Osteocyte (in vitro differentiated cells): Measurements from ENCODE around the gene CLDN22. TPM values are rescaled to one million over a fixed set of nuclear protein-coding genes. Genes with fewer than 3 reads are reported as not detected.

Experiments used
- DNase-seq: peaks from one replicate; pipeline ENCODE4 v3.0.0; 2021; ENCODE audit warnings: mixed read lengths; ENCODE audit not compliant: unreplicated experiment; ENCODE audit errors: extremely low spot score
- H3K27ac Mint-ChIP-seq: one replicate; pipeline ENCODE4 v1.8.0; 2021; ENCODE audit warnings: mild to moderate bottlenecking, mixed read lengths; ENCODE audit not compliant: unreplicated experiment
- H3K27me3 Mint-ChIP-seq: one replicate; pipeline ENCODE4 v1.8.0; 2021; ENCODE audit warnings: mixed read lengths; ENCODE audit not compliant: unreplicated experiment
- H3K36me3 Mint-ChIP-seq: one replicate; pipeline ENCODE4 v1.8.0; 2021; ENCODE audit warnings: mixed read lengths; ENCODE audit not compliant: unreplicated experiment
- H3K4me1 Mint-ChIP-seq: one replicate; pipeline ENCODE4 v1.8.0; 2021; ENCODE audit warnings: mixed read lengths; ENCODE audit not compliant: unreplicated experiment
- H3K4me3 Mint-ChIP-seq: one replicate; pipeline ENCODE4 v1.8.0; 2021; ENCODE audit warnings: mild to moderate bottlenecking, moderate library complexity, mixed read lengths; ENCODE audit not compliant: unreplicated experiment
- H3K9me3 Mint-ChIP-seq: one replicate; pipeline ENCODE4 v1.8.0; 2021; ENCODE audit warnings: mixed read lengths; ENCODE audit not compliant: unreplicated experiment
- CTCF ChIP-seq: fragments of 200-600 bp; sonication (generic); IDR thresholded peaks from 2 replicates; pipeline ENCODE4 v1.5.0; 2021; ENCODE audit warnings: antibody characterized with exemption, mild to moderate bottlenecking, moderate library complexity
- total RNA-seq: library from RNA; stranded (reverse); gene quantifications from 2 replicates; pipeline ENCODE4 v1.2.1, GENCODE V29; 2021

The CLDN22 gene
- total RNA-seq, 1 donor from 2014 or later: not detected

GRCh38 chr4:183342541-183343533 lies 22.8 kb upstream of the CLDN22 start:
- H3K36me3 Mint-ChIP-seq: no peaks in the 10 kb centered on the region
- H3K27me3 Mint-ChIP-seq: no peaks in the 10 kb centered on the region
- H3K27ac Mint-ChIP-seq: no peak overlapping the region
- H3K9me3 Mint-ChIP-seq: no peaks in the 10 kb centered on the region
- no peak for TF ChIP-seq CTCF
- peaks cover 1% of the 10 kb centered on the region for H3K4me1 Mint-ChIP-seq
- no peak for DNase-seq
- no peak overlapping the region for H3K4me3 Mint-ChIP-seq

- no peak for TF ChIP-seq CTCF
- Mint-ChIP-seq H3K4me1 (peaks cover 18% of the 10 kb centered on the region), H3K9me3 (no peaks in the 10 kb centered on the region), H3K27ac (no peak overlapping the region), H3K27me3 (no peaks in the 10 kb centered on the region), H3K4me3 (no peak overlapping the region), H3K36me3 (no peaks in the 10 kb centered on the region)
- peak; percentile 78 for DNase-seq
Observed at GRCh38 chr4:183337833-183338232, 17.8 kb upstream of the CLDN22 start.

DNA sequence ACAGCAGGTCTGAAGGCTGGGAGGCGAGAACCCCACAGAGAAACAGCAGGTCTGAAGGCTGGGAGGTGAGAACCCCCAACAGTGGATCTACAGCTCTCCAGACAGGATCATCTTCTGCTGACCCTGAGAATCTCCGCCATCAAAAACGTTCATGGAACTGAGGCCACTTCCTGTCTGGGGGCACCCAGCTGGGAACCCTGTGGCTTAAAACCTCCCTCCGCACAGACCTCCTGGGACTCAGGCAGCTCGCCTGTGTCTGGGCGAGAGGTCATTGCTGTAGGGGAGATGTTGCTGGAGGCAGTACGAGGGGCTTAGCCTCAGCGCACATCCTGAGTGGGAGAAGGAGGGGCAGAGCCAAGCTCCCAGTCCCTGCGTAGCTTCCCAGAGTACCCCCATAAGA lies 17.3 kb upstream of the CLDN22 start:
- peak; percentile 75 for DNase-seq
- H3K27ac Mint-ChIP-seq: no peak overlapping the region
- H3K9me3 Mint-ChIP-seq: no peaks in the 10 kb centered on the region
- peaks cover 18% of the 10 kb centered on the region for H3K4me1 Mint-ChIP-seq
- H3K27me3 Mint-ChIP-seq: no peaks in the 10 kb centered on the region
- no peak for TF ChIP-seq CTCF
- H3K4me3 Mint-ChIP-seq: no peak overlapping the region
- no peaks in the 10 kb centered on the region for H3K36me3 Mint-ChIP-seq

GRCh38 chr4:183335369-183335940 lies 15.4 kb upstream of the CLDN22 start:
- Mint-ChIP-seq H3K36me3 (no peaks in the 10 kb centered on the region), H3K27me3 (no peaks in the 10 kb centered on the region), H3K4me3 (no peak overlapping the region), H3K9me3 (no peaks in the 10 kb centered on the region), H3K27ac (peak overlapping the region; percentile 73), H3K4me1 (peaks cover 18% of the 10 kb centered on the region)
- no peak for DNase-seq
- TF ChIP-seq CTCF: no peak

DNA sequence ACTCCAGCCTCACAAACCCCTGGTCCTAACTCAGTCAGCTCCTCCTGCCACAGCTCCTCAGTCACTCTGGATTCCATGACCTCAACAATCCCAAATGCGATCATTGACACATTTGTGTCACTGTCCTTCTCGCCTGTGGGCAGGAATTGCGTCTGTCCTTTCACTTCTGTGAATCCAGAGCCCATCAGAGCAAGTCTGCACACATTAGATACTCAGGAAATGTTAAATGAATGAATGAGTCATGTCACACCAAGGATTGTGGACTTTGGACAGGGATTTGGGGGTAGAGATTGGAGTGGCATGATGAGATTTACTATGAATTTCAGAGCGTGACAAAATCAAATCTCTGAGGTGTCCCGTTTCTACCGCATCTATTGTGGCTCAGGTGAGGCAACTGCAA lies 13.9 kb upstream of the CLDN22 start:
- H3K4me3 Mint-ChIP-seq: no peak overlapping the region
- no peaks in the 10 kb centered on the region for H3K27me3 Mint-ChIP-seq
- no peak overlapping the region for H3K27ac Mint-ChIP-seq
- H3K4me1 Mint-ChIP-seq: peaks cover 18% of the 10 kb centered on the region
- no peak for TF ChIP-seq CTCF
- H3K36me3 Mint-ChIP-seq: no peaks in the 10 kb centered on the region
- peak; percentile 49 for DNase-seq
- no peaks in the 10 kb centered on the region for H3K9me3 Mint-ChIP-seq
